Cerebellar cortex (tissue), 1 donor: Measurements from ENCODE around the gene ATP10A.
A peak's percentile ranks its signal among the peaks of the same experiment; 100 is the strongest.
"Not testable (repeated sequence)": the region's sequence is repeated elsewhere in the genome, so short reads cannot be mapped to it uniquely, and the experiment has no call there.

ENCODE experiments used
- DNase-seq: peaks from one replicate; pipeline ENCODE4 v3.0.0-alpha.2; 2015; ENCODE audit warnings: low spot score

The ATP10A gene

DNA sequence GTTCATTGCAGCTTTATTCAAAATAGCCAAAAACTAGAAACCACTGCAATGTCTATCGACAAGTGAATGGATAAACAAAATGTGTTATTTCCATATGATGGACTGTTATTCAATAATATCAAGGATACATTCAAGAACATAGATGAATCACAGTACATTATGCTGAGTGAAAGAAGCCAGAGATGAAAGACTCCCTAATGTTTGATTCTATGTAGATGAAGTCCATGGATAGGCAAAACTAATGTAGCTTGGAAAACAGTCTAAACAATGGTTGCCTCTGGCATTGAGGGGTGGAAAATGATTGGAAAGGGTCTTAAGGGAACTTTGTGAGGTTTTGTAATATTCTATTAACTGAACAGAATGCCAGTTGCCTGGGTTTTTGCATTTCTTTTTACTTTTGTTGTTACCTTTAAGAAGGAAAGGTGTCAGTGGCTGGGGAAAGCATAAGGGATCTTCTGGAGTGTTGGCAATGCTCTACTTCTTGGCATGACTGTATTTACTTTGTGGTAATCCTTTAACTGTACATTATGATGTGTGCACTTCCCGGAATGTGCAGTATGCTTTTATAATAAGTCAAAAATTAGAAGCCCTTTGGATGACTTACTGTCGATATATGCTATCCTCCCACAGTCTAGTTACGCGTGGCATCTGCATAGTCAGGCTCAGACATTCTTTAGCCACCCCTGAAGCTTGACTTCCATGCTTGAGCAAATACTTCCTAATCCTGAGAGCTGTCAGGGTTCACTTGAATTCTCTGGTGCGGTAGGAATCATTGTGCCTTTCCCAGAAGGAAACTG lies 20.5 kb upstream of the ATP10A start:
- no peak for DNase-seq

DNA sequence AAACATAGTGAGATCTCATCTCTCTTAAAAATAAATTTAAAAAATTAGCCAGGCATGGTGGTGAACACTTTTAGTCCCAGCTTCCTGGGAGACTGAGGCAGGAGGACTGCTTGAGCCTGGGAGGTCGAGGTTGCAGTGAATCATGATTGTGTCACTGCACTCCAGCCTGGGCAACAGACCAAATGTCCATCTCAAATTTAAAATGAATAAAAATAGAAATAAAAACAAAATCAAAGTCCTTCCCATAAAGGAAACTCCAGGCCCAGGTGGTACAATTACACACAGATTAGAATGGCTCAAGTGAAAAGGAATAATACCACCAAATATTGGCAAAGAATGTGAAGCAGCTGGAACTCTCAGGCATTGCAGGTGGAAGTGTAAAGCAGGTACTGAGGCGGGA lies 19.3 kb upstream of the ATP10A start:
- DNase-seq: no peak

- DNase-seq: not testable (repeated sequence)
Observed at GRCh38 chr15:25880877-25881276, 17.8 kb upstream of the ATP10A start.

DNA sequence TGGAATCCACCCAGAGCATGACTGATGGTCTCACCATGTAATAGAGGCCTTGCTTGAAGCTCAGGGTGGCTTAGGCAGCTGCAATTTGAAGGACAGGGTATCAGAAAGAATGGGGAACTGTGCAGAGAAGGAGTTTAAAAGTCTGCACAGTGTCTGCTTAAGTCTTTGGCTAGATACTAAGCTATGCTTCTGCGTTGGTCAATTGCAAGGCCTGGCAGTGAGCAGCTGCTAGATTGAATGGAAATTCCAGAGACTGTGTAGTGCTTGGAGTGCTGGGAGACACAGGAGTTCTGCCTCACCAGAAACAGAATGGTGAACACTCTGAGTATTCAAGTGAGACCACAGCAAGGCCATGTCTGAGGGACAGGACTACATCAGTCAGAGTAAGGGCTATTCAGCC lies 17.3 kb upstream of the ATP10A start:
- no peak for DNase-seq

DNA sequence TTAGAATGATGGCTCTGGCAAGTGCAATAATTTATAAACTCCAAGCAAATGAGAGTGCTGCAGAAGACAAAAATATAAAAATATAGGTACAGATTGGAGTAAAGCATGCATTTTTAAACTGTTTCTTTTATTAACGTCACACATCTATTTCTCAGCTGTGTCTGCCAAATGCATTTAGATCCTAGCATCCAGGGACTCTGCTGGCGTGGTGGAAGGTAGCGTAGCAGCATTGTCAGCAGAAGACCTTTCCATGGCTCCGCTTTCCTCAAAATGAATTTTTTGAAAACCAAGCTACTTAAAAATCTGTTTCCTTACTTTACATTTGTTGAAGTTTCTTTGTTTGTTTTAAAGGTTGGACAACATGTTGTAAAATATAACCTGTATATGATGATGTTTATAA lies 16.3 kb upstream of the ATP10A start:
- DNase-seq: no peak

- DNase-seq: no peak
Observed at GRCh38 chr15:25877681-25878080, 14.6 kb upstream of the ATP10A start.

DNA sequence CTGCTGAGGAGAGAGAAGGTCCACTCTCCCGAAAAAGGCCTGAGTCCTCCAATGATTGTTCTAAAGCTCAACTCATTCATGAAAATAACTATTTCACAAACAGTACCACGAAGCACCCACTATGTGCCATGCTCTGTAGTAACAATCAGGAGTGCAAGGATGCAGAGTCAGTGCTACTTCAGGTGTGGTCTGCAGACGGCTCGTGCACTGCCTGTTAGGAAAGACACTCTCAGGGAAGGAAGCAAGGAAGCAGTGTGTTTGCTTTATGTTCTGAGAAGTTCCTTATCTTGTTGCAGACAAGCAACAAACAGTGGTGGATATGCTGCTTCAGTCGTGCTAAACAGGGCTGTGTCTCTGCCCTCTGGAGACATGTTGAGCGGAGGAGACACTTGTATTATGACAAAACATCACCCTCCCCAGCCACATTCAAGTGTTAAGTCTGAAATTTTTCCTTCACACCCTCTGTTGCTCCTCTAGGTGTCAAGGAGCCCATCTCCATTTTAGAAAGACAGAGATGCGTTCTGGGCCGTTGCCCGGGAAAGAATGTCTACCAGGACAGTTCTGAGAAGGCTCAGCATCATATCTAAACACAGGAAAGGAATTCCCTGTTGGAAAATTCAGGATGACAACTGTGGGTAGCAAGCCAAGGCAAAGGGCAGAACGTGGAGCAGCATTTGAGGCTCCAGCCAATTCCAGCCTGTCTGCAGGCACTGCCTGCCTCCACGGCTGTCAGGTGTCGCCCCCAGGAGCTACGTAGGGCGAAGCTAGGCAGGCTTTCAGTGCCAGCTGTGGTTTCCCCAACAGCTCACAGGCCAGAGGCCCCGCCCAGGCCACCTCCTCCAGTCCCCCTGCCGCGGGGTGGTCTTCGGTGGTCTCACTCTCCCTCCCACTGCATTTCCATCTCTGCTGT lies 13.4 kb upstream of the ATP10A start:
- no peak for DNase-seq

GRCh38 chr15:25875566-25875965 lies 12.4 kb upstream of the ATP10A start:
- no peak for DNase-seq

DNA sequence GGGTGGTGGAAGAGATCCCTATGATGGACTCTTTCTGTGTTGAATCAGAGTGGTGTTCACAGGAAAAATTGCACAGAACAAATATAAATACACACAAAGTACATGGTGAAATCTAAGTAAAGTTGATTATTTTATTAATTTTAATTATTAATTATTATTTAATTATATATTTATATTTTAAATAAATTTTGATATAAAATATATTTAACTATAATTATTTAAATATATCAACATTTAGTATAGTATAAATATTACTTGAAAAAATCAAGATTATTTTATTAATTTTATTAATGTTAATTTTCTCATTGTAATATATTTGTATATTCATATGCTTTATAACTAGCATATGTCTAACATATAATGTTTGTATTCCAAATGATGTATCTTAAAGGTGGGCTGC lies 11.3 kb upstream of the ATP10A start:
- DNase-seq: no peak

GRCh38 chr15:25871403-25871802 lies 8.3 kb upstream of the ATP10A start:
- DNase-seq: no peak

GRCh38 chr15:25870938-25871337 lies 7.8 kb upstream of the ATP10A start:
- DNase-seq: no peak

DNA sequence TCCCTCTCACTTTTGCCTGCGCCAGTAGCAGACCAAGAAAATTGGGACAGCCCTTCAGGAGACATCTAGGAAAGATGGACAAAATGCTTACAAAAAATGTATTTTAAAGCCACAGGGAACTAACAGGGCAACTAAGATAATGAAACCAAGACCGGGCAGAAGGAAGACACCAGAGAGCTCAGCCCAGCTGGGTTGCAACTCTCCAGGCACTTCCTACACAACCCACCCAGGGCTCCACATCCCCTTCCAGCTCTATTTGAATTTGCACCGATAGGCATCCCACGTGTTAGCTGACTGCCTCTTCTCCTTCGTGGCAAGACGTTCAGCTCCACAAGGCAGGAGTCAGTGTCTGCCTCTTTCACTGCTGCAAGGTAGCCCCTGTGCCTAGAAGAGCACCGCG lies 6.6 kb upstream of the ATP10A start:
- DNase-seq: no peak

GRCh38 chr15:25866874-25867273 lies 3.7 kb upstream of the ATP10A start:
- no peak for DNase-seq

GRCh38 chr15:25866251-25866650 lies 3.1 kb upstream of the ATP10A start:
- DNase-seq: no peak

DNA sequence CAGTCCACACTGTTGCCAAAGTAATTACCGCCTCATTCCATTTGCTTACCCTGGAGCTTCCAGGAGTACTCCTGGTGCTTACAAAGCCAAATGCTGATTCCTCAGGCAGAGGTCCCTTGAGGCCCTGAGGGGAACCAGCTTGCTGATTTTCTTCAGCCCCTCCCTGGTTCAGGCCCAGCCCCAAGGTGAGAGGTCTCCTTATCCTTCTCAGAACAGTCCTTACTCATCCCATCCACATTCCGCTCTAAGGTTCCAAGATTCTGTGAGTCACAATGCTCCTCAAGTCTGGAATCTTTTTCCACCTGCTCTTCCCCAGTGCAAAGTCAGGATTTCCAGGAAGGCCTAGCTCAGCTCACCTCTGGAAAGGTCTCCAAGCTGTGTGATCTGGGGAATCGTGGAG lies 1.8 kb upstream of the ATP10A start:
- DNase-seq: no peak

- DNase-seq: no peak
Observed at GRCh38 chr15:25863968-25864580, 947 bp upstream of the ATP10A start.

DNA sequence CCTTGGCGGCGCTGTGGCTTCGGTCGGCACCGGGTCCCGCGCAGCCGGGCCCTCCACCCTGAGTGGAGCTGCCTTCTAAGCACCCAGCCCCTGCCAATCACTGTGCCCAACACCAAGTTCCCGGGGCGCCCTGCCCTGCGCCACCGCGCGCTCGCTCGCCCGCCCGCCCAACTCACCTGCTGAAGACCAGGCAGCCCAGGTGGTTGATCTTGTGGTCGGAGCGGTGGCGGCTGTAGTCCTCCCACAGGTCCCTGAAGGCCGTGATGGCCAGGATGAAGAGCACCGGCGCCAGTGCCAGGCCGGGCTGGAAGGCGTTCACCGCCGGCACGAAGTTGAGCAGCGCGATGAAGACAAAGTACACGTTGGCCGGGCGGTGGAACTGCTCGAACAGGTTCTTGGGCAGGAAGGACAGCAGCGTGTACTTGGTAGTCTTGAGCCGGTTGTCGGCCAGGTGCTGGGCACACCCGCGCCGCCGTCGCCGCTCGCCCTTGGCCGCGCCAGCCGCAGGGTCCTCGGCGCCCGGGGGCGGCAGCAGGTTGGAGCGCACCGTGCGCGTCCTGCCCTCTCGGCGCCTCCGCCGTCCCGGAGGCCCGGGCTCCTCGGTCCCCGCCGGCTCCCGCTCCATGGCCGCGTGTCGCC lies 536 bp downstream of the ATP10A start:
- DNase-seq: no peak

GRCh38 chr15:25862071-25862471 lies 1.1 kb downstream of the ATP10A start:
- peak; percentile 17 for DNase-seq

GRCh38 chr15:25860885-25861866 lies 2.0 kb downstream of the ATP10A start:
- DNase-seq: no peak

DNA sequence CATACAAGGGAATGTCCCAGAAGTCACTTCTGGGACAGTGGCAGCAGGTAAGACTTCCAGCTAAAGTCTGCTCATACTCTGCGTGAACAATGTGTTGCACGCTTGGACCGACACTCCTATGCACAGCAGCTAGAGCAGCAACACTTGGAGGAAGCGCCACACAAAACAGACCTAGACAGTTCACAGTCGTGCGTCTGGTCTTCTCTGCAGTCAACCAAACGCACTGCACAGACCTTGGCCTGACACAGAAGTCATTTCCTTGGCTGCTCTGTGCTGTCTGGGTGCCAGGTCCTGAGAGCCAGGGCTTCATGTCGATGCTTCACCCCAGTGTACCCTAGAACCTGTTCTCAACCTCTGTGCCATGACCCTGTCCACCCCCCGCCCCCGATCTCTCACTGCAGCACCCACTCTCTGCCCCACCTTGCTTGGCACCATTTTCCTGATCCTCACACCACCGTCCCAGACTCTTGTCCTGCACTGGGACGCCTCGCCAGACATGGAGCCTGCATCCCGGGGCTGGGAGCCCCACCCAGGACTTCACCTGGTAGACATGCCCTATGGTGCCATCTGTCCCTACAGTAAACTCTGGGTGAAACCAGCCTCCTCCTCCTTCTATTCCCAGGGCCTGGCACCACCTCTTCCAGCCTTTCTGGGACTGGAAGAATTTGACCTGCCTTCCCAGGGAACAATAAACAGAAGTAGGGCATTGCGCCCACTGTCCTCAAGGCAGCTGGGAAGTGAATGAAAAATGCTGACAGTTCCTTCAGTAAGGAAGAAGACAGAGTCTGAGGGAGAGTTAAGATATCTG lies 3.1 kb downstream of the ATP10A start:
- DNase-seq: no peak
